Measurements from ENCODE around the gene SPIRE2.

GRCh38 chr16:89915303-89916232, 87.3 kb downstream of the SPIRE2 start:
- TF ChIP-seq CTCF (IDR thresholded peaks at IDR 0.05) (no peak), POLR2A (IDR thresholded peaks at IDR 0.05) (no peak)
